Astrocyte (in vitro differentiated cells and primary cell): ENCODE data around the gene FZD2. TPM values are rescaled to one million over a fixed set of nuclear protein-coding genes. Genes with fewer than 3 reads are reported as not detected.
A peak's percentile ranks its signal among the peaks of the same experiment; 100 is the strongest.

Source experiments
- DNase-seq: peaks from one replicate; pipeline ENCODE4 v3.0.0-alpha.2; 2010; ENCODE audit warnings: low read depth
- FAIRE-seq: peaks from 2 replicates; lab custom pipeline; 2011; peaks lifted over from hg19 to GRCh38; lab: Jason Lieb, UNC
- H2AFZ ChIP-seq: 2 replicates; pipeline ENCODE4 v1.6.0; 2012; ENCODE audit warnings: low read depth, low read length, inconsistent platforms
- H3K27ac ChIP-seq: 2 replicates; pipeline ENCODE4 v1.5.1; 2011; ENCODE audit warnings: low read depth, low read length, inconsistent platforms
- H3K27me3 ChIP-seq: 2 replicates; pipeline ENCODE4 v1.6.0; 2011; ENCODE audit warnings: low read length, inconsistent platforms; ENCODE audit not compliant: insufficient read depth
- H3K36me3 ChIP-seq: 2 replicates; pipeline ENCODE4 v1.5.1; 2011; ENCODE audit warnings: low read length, inconsistent platforms; ENCODE audit not compliant: insufficient read depth
- H3K4me1 ChIP-seq: 2 replicates; pipeline ENCODE4 v1.5.1; 2011; ENCODE audit warnings: low read length, inconsistent platforms; ENCODE audit not compliant: insufficient read depth
- H3K4me2 ChIP-seq: 2 replicates; pipeline ENCODE4 v1.6.0; 2012; ENCODE audit warnings: low read length, inconsistent platforms
- H3K4me3 ChIP-seq: 2 replicates; pipeline ENCODE4 v1.5.1; 2011; ENCODE audit warnings: low read depth, mild to moderate bottlenecking, low read length, inconsistent platforms; ENCODE audit not compliant: insufficient read depth
- H3K79me2 ChIP-seq: 2 replicates; pipeline ENCODE4 v1.6.0; 2012; ENCODE audit warnings: mild to moderate bottlenecking, low read length, inconsistent platforms; ENCODE audit not compliant: insufficient read depth
- H3K9ac ChIP-seq: 2 replicates; pipeline ENCODE4 v1.6.0; 2012; ENCODE audit warnings: mild to moderate bottlenecking, low read length, inconsistent platforms
- H3K9me3 ChIP-seq: 2 replicates; pipeline ENCODE4 v1.5.1; 2012; ENCODE audit warnings: low read depth, mild to moderate bottlenecking, low read length, inconsistent platforms; ENCODE audit not compliant: insufficient read depth
- H4K20me1 ChIP-seq: 2 replicates; pipeline ENCODE4 v1.6.0; 2012; ENCODE audit warnings: low read length, inconsistent platforms; ENCODE audit not compliant: insufficient read depth
- H3K27ac Mint-ChIP-seq: one replicate; pipeline ENCODE4 v1.8.0; 2021; ENCODE audit warnings: mild to moderate bottlenecking, mixed read lengths; ENCODE audit not compliant: unreplicated experiment
- H3K27me3 Mint-ChIP-seq: one replicate; pipeline ENCODE4 v1.8.0; 2021; ENCODE audit warnings: low read depth, mixed read lengths; ENCODE audit not compliant: unreplicated experiment
- H3K36me3 Mint-ChIP-seq: one replicate; pipeline ENCODE4 v1.8.0; 2021; ENCODE audit warnings: low read depth, mixed read lengths; ENCODE audit not compliant: unreplicated experiment
- H3K4me1 Mint-ChIP-seq: one replicate; pipeline ENCODE4 v1.8.0; 2021; ENCODE audit warnings: low read depth, mixed read lengths; ENCODE audit not compliant: unreplicated experiment
- H3K4me3 Mint-ChIP-seq: one replicate; pipeline ENCODE4 v1.8.0; 2021; ENCODE audit warnings: mild to moderate bottlenecking, moderate library complexity, mixed read lengths; ENCODE audit not compliant: unreplicated experiment
- H3K9me3 Mint-ChIP-seq: one replicate; pipeline ENCODE4 v1.8.0; 2021; ENCODE audit warnings: mild to moderate bottlenecking, mixed read lengths; ENCODE audit not compliant: unreplicated experiment
- EZH2 ChIP-seq: IDR thresholded peaks from 2 replicates; pipeline ENCODE4 v1.6.1; 2012; ENCODE audit warnings: mild to moderate bottlenecking, low read length, inconsistent platforms; ENCODE audit not compliant: insufficient read depth
- total RNA-seq: library from RNA; stranded (reverse); gene quantifications from 2 replicates; pipeline ENCODE4 v1.2.1, GENCODE V29; 2021
- TF ChIP-seq, protein P1 (sequence below): IDR thresholded peaks from 2 replicates; pipeline ENCODE4 v1.5.1; 2011; ENCODE audit warnings: low read depth, mild to moderate bottlenecking, inconsistent platforms, low read length, moderate library complexity; ENCODE audit not compliant: insufficient read depth

Gene FZD2
- total RNA-seq, 1 donor from 2014 or later = 97.6 TPM

DNA sequence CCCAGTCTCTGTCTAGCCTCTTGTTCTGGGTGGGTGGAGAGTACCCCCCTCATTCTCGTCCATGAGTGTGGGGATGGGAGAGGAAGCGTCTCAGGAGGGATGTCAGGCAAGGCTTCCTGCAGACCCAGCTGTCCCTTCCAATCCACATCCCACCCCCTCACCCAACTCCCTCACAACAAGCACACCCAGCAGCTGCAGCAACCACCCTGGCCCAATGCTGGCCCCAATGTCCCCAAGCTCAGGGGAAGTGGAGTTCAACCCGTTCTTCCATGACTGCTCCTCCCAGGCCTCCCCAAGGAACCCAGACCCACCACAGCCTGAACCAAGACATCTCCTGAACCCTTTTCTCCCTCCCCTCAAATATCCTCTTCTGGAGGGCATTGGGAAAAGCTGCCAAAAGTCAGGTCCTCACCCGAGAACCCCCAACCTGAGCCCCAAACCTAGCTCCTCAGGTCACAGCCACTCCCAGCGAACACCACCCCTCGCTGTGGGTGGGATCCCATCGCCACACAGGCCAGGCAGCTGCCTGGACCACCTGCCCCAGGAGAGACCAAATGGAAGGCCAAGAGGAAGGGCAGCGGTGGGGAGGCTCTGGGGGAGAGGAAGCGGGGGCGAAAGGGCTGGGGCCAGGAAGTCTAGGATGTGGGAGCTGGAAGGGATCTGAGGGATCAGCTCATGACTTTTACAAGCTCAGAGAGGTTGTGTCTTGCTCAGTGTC lies 47.6 kb downstream of the FZD2 start:
- DNase-seq (no peak), FAIRE-seq (no peak)
- Histone ChIP-seq H3K79me2 (no peaks in the 10 kb centered on the region), H4K20me1 (no peaks in the 10 kb centered on the region), H3K9me3 (no peaks in the 10 kb centered on the region), H3K4me1 (peaks cover 31% of the 10 kb centered on the region), H3K4me3 (no peak overlapping the region), H2AFZ (no peak overlapping the region), H3K9ac (no peak overlapping the region), H3K27me3 (no peaks in the 10 kb centered on the region), H3K27ac (no peak overlapping the region), H3K36me3 (no peaks in the 10 kb centered on the region), H3K4me2 (no peak overlapping the region)
- TF ChIP-seq EZH2 = no peak
- TF ChIP-seq, protein P1, sequence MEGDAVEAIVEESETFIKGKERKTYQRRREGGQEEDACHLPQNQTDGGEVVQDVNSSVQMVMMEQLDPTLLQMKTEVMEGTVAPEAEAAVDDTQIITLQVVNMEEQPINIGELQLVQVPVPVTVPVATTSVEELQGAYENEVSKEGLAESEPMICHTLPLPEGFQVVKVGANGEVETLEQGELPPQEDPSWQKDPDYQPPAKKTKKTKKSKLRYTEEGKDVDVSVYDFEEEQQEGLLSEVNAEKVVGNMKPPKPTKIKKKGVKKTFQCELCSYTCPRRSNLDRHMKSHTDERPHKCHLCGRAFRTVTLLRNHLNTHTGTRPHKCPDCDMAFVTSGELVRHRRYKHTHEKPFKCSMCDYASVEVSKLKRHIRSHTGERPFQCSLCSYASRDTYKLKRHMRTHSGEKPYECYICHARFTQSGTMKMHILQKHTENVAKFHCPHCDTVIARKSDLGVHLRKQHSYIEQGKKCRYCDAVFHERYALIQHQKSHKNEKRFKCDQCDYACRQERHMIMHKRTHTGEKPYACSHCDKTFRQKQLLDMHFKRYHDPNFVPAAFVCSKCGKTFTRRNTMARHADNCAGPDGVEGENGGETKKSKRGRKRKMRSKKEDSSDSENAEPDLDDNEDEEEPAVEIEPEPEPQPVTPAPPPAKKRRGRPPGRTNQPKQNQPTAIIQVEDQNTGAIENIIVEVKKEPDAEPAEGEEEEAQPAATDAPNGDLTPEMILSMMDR = no peak
- H3K27me3 Mint-ChIP-seq = no peaks in the 10 kb centered on the region
- peaks cover 6% of the 10 kb centered on the region for H3K9me3 Mint-ChIP-seq
- H3K4me3 Mint-ChIP-seq = no peak overlapping the region
- no peaks in the 10 kb centered on the region for H3K36me3 Mint-ChIP-seq
- H3K4me1 Mint-ChIP-seq = peaks cover 33% of the 10 kb centered on the region
- H3K27ac Mint-ChIP-seq = no peak overlapping the region

DNA sequence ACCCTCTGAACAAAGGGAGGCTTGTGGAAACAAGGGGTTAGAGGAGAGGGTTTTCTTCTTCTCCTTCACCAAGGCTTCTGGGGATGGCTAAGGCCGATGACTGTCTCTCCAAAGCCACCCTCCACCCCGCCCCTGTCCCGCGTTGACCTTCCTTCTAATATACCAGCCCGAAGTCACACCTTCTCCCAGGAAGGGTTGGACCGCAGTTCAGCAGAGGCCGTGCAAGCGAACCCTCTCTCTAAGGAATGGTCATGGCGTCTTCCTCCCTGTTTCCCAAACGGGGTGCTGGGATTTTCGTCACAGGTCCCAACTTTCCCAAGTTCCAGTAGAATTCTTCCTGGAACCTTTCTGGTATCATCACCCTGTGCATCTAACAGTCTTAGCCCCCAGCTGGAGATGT lies 49.4 kb downstream of the FZD2 start:
- FAIRE-seq (no peak), DNase-seq (no peak)
- Histone ChIP-seq H3K36me3 (no peaks in the 10 kb centered on the region), H3K4me3 (no peak overlapping the region), H2AFZ (no peak overlapping the region), H3K27me3 (no peaks in the 10 kb centered on the region), H3K79me2 (no peaks in the 10 kb centered on the region), H3K9ac (no peak overlapping the region), H4K20me1 (no peaks in the 10 kb centered on the region), H3K9me3 (no peaks in the 10 kb centered on the region), H3K4me1 (peaks cover 23% of the 10 kb centered on the region), H3K27ac (no peak overlapping the region), H3K4me2 (no peak overlapping the region)
- TF ChIP-seq EZH2 = no peak
- TF ChIP-seq, protein P1 = no peak
- Mint-ChIP-seq H3K27ac (no peak overlapping the region), H3K9me3 (peaks cover 6% of the 10 kb centered on the region), H3K4me1 (peaks cover 32% of the 10 kb centered on the region), H3K4me3 (no peak overlapping the region), H3K36me3 (no peaks in the 10 kb centered on the region), H3K27me3 (no peaks in the 10 kb centered on the region)

DNA sequence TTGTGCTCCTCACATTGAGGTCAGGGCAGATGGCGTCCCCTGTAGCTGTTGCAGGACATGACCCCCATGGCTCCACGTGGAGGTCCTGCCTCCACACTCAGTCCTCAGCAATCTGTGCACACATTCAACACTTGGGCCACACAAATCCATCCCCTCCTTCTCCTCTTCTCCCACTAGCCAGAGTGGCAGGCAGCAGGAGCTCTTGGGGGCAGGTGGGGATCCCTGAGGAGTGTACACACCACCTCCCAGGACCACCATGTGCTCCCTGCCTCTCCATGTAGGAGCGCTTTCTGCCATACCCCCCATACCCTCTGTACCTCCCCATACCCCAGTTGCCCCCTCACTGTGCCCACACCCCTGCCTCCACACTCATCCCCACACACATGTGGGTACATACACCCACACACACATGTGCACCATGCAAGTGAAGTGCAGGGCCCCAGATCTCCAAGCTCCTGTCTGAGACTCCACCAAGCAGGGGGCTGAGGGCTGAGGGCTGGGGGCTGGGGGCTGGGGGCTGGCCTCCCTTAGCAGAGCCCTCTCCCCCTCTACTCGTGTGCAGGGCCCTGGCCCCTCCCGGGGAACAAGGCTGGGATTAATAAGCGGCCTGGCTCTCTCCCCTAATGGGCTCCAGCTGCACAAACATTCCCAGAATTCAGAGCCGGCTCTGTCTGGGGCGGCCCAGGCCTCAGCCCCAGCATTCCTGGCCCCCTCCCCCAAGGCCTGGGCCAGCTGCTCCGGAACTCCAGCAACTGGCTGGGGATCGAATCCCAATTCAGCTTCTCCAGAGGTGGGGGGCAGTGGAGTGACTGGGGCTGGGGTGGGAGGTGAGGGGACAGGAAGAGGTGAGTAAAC lies 50.8 kb downstream of the FZD2 start:
- TF ChIP-seq EZH2 = no peak
- TF ChIP-seq, protein P1 = no peak
- Histone ChIP-seq H3K4me1 (peaks cover 21% of the 10 kb centered on the region), H3K9me3 (no peaks in the 10 kb centered on the region), H2AFZ (no peak overlapping the region), H3K27me3 (no peaks in the 10 kb centered on the region), H3K27ac (no peak overlapping the region), H3K4me2 (peak overlapping the region; percentile 20), H3K36me3 (no peaks in the 10 kb centered on the region), H3K79me2 (no peaks in the 10 kb centered on the region), H3K9ac (no peak overlapping the region), H3K4me3 (no peak overlapping the region), H4K20me1 (no peaks in the 10 kb centered on the region)
- no peak for FAIRE-seq
- Mint-ChIP-seq H3K9me3 (peaks cover 3% of the 10 kb centered on the region), H3K4me1 (peaks cover 26% of the 10 kb centered on the region), H3K36me3 (no peaks in the 10 kb centered on the region), H3K27ac (no peak overlapping the region), H3K27me3 (no peaks in the 10 kb centered on the region), H3K4me3 (peak overlapping the region; percentile 20)
- DNase-seq = peak; percentile 71
